ENCODE results near the gene LCN1. TPM values are rescaled to one million over a fixed set of nuclear protein-coding genes. Genes with fewer than 3 reads are reported as not detected.

LCN1 gene
- total RNA-seq, 1 experiment from 2014 or later = not detected

DNA sequence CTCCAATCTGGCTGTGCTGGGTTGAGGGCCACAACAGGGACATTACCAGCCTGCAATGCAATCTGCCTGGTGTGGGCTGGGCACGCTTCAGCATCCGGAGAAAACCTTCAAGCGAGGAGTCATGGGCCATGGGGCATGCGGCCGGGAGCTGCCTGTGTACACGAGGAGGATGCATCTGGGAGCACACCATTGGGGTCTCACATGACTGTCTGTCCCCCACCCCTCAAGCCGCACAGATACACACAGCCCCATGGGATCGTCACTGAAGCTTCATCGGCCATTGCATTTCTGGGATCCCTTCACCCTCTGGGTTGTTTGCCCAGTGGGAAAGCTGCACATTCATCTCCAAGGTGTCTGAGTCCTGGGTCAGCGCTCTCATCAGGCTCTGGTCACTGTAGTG is 9.9 kb downstream of the LCN1 start:
- no peak overlapping the region for H3K9ac ChIP-seq (ENCODE audit: extremely low read depth, insufficient read length, low read length)
- H2BK20ac ChIP-seq (ENCODE audit: low read depth, low read length, poor library complexity, severe bottlenecking) = no peak overlapping the region
- Mint-ChIP-seq H3K27ac (no peak overlapping the region), H3K4me3 (no peak overlapping the region), H3K27me3 (ENCODE audit: low read depth) (peaks cover 6% of the 10 kb centered on the region), H3K4me1 (peaks cover 11 to 17% of the 10 kb centered on the region in 2 experiments), H3K36me3 (ENCODE audit: insufficient read depth in 1 of 3, low read depth in 3 of 3) (no peaks in the 10 kb centered on the region), H3K9me3 (no peaks in the 10 kb centered on the region)
- H2AK5ac ChIP-seq (ENCODE audit: insufficient read length, low read length) = no peak overlapping the region
- H3T11ph ChIP-seq (ENCODE audit: low read length) = no peak overlapping the region
- no peak overlapping the region for H3K18ac ChIP-seq (ENCODE audit: insufficient read length, low read depth, low read length)
- H2BK15ac ChIP-seq (ENCODE audit: low read depth, low read length) = no peak overlapping the region
- no peaks in the 10 kb centered on the region for H4K20me1 ChIP-seq (ENCODE audit: control insufficient read depth, insufficient read depth, insufficient read length)
- no peak overlapping the region for H4K91ac ChIP-seq (ENCODE audit: insufficient read length, low read depth, low read length)
- no peak overlapping the region for H3K23ac ChIP-seq (ENCODE audit: insufficient read length, low read depth, low read length)
- H4K5ac ChIP-seq (ENCODE audit: insufficient read length, low read depth, low read length) = no peak overlapping the region
- H3K9me3 ChIP-seq (ENCODE audit: control insufficient read depth, low read depth, low read length) = no peaks in the 10 kb centered on the region
- TF ChIP-seq CTCF (conservative IDR thresholded peaks at IDR 0.05) = no peak
- WGBS (ENCODE audit: extremely low coverage, insufficient read length, low lambda C conversion rate) = no CpG with 5 or more reads among the region's 10 CpGs
- H2BK120ac ChIP-seq (ENCODE audit: low read depth, low read length, poor library complexity, severe bottlenecking) = no peak overlapping the region
- H3K4me2 ChIP-seq (ENCODE audit: insufficient read depth, insufficient read length, low read length) = no peak overlapping the region
- no peak overlapping the region for H3K4ac ChIP-seq (ENCODE audit: low read depth, low read length)
- no peaks in the 10 kb centered on the region for H3K79me1 ChIP-seq (ENCODE audit: insufficient read depth, low read depth, low read length, poor library complexity, severe bottlenecking)
- H3K27me3 ChIP-seq (ENCODE audit: insufficient read depth, low read length) = no peaks in the 10 kb centered on the region
- H2BK5ac ChIP-seq (ENCODE audit: insufficient read length, low read length) = no peak overlapping the region
- no peak overlapping the region for H3K14ac ChIP-seq (ENCODE audit: insufficient read depth, low read length)
- H3K4me1 ChIP-seq (ENCODE audit: insufficient read depth, low read length) = no peaks in the 10 kb centered on the region; the same call in 1 of the 2 replicates
- H3K27ac ChIP-seq (ENCODE audit: insufficient read length, low read depth, low read length) = no peak overlapping the region
- no peak overlapping the region for H2BK12ac ChIP-seq (ENCODE audit: insufficient read length, low read depth, low read length)
- no peaks in the 10 kb centered on the region for H3K79me2 ChIP-seq (ENCODE audit: insufficient read depth, low read length)
- no peak for DNase-seq
- no peak overlapping the region for H2AFZ ChIP-seq (ENCODE audit: low read length)
- no peak overlapping the region for H3K56ac ChIP-seq (ENCODE audit: insufficient read length, low read depth, low read length)
- no peaks in the 10 kb centered on the region for H3K23me2 ChIP-seq (ENCODE audit: insufficient read length, low read depth, low read length, poor library complexity, severe bottlenecking)
- no peak overlapping the region for H4K8ac ChIP-seq (replicated peaks; ENCODE audit: insufficient read length, low read depth, low read length)
